WTC11 (cell line): ENCODE measurements around the gene ARMC9.

ENCODE experiments used
- AR ChIP-seq: fragments of 250-450 bp; sonication (Bioruptor Pico); IDR thresholded peaks from 2 replicates; pipeline ENCODE4 v1.9.0; 2021; ENCODE audit warnings: mild to moderate bottlenecking
- ATF3 ChIP-seq: sonication (generic); formaldehyde crosslinking; conservative IDR thresholded peaks from 2 replicates; pipeline ENCODE4 v1.8.1; 2022; ENCODE audit warnings: mild to moderate bottlenecking, missing genetic modification reagents
- ATF6 ChIP-seq: sonication (generic); formaldehyde crosslinking; IDR thresholded peaks from 2 replicates; pipeline ENCODE4 v1.8.1; 2023; ENCODE audit warnings: mild to moderate bottlenecking, missing genetic modification reagents
- CREB1 ChIP-seq: sonication (generic); formaldehyde crosslinking; IDR thresholded peaks from 2 replicates; pipeline ENCODE4 v1.8.0; 2023; ENCODE audit warnings: mild to moderate bottlenecking, missing genetic modification reagents
- CTCF ChIP-seq: fragments of 200-600 bp; IDR thresholded peaks from 2 replicates; pipeline ENCODE4 v1.8.0; 2022; ENCODE audit warnings: antibody characterized with exemption
- PRRX2 ChIP-seq: fragments of 250-450 bp; sonication (Bioruptor Pico); IDR thresholded peaks from 2 replicates; pipeline ENCODE4 v1.8.0; 2021; ENCODE audit warnings: mild to moderate bottlenecking
- SP1 ChIP-seq: sonication (generic); formaldehyde crosslinking; conservative IDR thresholded peaks from 2 replicates; pipeline ENCODE4 v1.8.1; 2022; ENCODE audit warnings: missing genetic modification reagents
- ZMAT4 ChIP-seq: fragments of 250-450 bp; sonication (Bioruptor Pico); IDR thresholded peaks from 2 replicates; pipeline ENCODE4 v1.9.0; 2021; ENCODE audit warnings: mild to moderate bottlenecking
- ZNF263 ChIP-seq: sonication (generic); formaldehyde crosslinking; IDR thresholded peaks from 2 replicates; pipeline ENCODE4 v1.8.1; 2022; ENCODE audit warnings: low read depth, mild to moderate bottlenecking, moderate library complexity, missing genetic modification reagents
- ZNF317 ChIP-seq: sonication (generic); formaldehyde crosslinking; IDR thresholded peaks from 2 replicates; pipeline ENCODE4 v1.8.1; 2023; ENCODE audit warnings: low read depth, mild to moderate bottlenecking, moderate library complexity, missing genetic modification reagents, borderline replicate concordance
- TF ChIP-seq, protein P1 (sequence below): sonication (generic); formaldehyde crosslinking; IDR thresholded peaks from 2 replicates; pipeline ENCODE4 v1.8.0; 2022; ENCODE audit warnings: mild to moderate bottlenecking, missing genetic modification reagents

DNA sequence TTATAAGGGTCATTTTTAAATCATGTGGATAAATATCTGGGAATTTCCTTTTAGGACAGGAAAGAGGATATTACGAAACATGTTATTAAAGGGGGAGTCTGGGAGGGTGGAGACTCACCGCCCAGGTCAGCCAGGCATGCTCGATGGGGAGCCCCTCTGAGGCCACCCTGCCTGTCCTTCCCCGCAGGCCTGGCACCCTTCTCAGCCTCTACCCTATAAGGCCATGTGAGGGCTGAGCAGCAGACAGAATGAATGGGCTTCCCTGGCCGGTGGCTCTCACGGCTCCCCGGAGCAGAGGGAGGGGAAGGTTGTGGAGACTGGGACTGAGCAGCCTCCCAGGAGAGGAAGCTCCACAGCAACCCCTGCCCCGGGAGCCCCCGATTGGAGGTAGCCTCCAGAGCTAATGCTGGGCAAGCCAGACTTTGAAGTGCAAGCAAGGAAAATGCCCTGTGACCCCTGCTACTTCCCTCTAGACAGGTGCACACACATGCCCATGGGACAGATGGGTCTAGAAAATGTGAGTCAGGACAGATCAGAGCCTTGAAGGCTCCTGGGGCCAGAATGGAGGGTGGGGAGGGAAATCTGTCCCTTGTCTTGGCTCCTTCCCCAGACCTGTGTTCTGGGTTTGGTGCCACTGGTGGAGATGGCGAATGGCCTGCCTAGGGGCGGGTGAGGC is 13.2 kb upstream of the ARMC9 start:
- no peak for TF ChIP-seq CTCF
- TF ChIP-seq AR (CRISPR knock-in tag): no peak
- TF ChIP-seq ATF3: no peak
- TF ChIP-seq PRRX2 (CRISPR knock-in tag): no peak
- no peak for TF ChIP-seq SP1
- TF ChIP-seq ZNF317 (CRISPR knock-in tag): no peak
- TF ChIP-seq, protein P1, sequence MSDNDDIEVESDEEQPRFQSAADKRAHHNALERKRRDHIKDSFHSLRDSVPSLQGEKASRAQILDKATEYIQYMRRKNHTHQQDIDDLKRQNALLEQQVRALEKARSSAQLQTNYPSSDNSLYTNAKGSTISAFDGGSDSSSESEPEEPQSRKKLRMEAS (CRISPR knock-in tag): no peak
- no peak for TF ChIP-seq ZNF263 (CRISPR knock-in tag)
- no peak for TF ChIP-seq ZMAT4 (CRISPR knock-in tag)
- TF ChIP-seq ATF6: no peak
- TF ChIP-seq CREB1 (CRISPR knock-in tag): no peak
